Measurements from ENCODE around the gene BOD1L1. TPM values are rescaled to one million over a fixed set of nuclear protein-coding genes. Genes with fewer than 3 reads are reported as not detected.

Gene BOD1L1
- total RNA-seq, 1 donor: 27.5 TPM

DNA sequence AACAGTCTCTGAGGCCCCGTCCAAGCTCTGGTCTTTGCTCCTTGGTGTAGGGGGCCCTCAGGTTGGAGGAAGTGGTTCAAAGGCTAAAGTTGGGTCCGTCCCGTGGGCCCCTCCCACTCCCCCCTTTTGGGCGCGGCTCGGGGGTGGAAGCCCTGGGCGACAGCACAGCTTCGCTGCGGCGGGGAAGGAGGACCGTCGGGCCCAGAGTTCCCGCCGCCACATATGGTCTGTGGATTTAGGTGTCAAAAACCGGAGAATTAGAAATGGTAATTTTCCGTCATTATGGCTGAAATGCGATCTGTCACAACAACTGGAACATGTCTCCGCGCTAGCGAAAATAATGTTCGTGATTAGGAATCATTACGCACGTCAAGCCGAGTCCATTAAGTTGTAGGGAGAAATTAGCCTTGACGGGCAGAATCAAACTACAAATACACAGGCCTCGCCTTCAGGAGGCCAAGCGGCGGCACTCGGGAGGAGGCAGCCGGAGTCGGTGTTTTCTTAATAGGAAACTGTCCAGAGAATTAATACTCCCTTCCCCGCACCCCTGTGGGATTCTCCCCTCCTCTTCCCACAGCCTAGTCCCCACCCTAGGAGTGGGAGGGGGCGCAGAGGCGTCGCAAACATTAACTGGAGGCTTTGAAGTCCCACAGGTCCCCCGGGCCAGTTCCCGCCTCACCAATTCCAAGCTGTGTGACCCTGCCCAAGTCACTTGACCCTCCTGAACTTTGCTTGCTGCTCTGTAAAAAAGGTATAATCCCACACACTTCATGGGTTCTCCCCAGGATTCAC lies 98.2 kb downstream of the BOD1L1 start:
- H3K27ac ChIP-seq (ENCODE audit: low read depth, low read length): no peak overlapping the region
- H4K20me1 ChIP-seq (ENCODE audit: insufficient read depth, low read length): no peaks in the 10 kb centered on the region
- H3K79me2 ChIP-seq (ENCODE audit: insufficient read depth, low read length): no peaks in the 10 kb centered on the region
- no peaks in the 10 kb centered on the region for H3K4me1 ChIP-seq (ENCODE audit: insufficient read depth, low read length)
- no peak overlapping the region for H3K4me3 ChIP-seq (ENCODE audit: insufficient read depth, low read length)
- TF ChIP-seq, protein P1, sequence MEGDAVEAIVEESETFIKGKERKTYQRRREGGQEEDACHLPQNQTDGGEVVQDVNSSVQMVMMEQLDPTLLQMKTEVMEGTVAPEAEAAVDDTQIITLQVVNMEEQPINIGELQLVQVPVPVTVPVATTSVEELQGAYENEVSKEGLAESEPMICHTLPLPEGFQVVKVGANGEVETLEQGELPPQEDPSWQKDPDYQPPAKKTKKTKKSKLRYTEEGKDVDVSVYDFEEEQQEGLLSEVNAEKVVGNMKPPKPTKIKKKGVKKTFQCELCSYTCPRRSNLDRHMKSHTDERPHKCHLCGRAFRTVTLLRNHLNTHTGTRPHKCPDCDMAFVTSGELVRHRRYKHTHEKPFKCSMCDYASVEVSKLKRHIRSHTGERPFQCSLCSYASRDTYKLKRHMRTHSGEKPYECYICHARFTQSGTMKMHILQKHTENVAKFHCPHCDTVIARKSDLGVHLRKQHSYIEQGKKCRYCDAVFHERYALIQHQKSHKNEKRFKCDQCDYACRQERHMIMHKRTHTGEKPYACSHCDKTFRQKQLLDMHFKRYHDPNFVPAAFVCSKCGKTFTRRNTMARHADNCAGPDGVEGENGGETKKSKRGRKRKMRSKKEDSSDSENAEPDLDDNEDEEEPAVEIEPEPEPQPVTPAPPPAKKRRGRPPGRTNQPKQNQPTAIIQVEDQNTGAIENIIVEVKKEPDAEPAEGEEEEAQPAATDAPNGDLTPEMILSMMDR (IDR thresholded peaks at IDR 0.05; ENCODE audit: extremely low read depth, low read depth, low read length): no peak
- H2AFZ ChIP-seq (ENCODE audit: low read length): no peak overlapping the region
- H3K36me3 ChIP-seq (ENCODE audit: insufficient read depth, low read length): no peaks in the 10 kb centered on the region
- no peak overlapping the region for H3K4me2 ChIP-seq (ENCODE audit: insufficient read depth, low read length)
- peaks cover 4% of the 10 kb centered on the region for H3K9me3 ChIP-seq (ENCODE audit: low read depth, low read length)
- H3K27me3 ChIP-seq (ENCODE audit: insufficient read depth, low read length): peaks cover 49% of the 10 kb centered on the region
- DNase-seq (ENCODE audit: insufficient read length, low spot score, missing footprints): no peak

- H3K4me3 ChIP-seq (ENCODE audit: insufficient read depth, low read length): no peak overlapping the region
- H3K9me3 ChIP-seq (ENCODE audit: low read depth, low read length): peaks cover 9% of the 10 kb centered on the region
- no peak overlapping the region for H2AFZ ChIP-seq (ENCODE audit: low read length)
- no peak overlapping the region for H3K27ac ChIP-seq (ENCODE audit: low read depth, low read length)
- DNase-seq (ENCODE audit: insufficient read length, low spot score, missing footprints): peak; percentile 72
- no peaks in the 10 kb centered on the region for H3K79me2 ChIP-seq (ENCODE audit: insufficient read depth, low read length)
- TF ChIP-seq, protein P1 (IDR thresholded peaks at IDR 0.05; ENCODE audit: extremely low read depth, low read depth, low read length): no peak
- H3K36me3 ChIP-seq (ENCODE audit: insufficient read depth, low read length): no peaks in the 10 kb centered on the region
- peaks cover 54% of the 10 kb centered on the region for H3K27me3 ChIP-seq (ENCODE audit: insufficient read depth, low read length)
- H4K20me1 ChIP-seq (ENCODE audit: insufficient read depth, low read length): no peaks in the 10 kb centered on the region
- no peak overlapping the region for H3K4me2 ChIP-seq (ENCODE audit: insufficient read depth, low read length)
- H3K4me1 ChIP-seq (ENCODE audit: insufficient read depth, low read length): no peaks in the 10 kb centered on the region
These were observed 98.8 kb downstream of the BOD1L1 start for GRCh38 chr4:13528821-13529127.

DNA sequence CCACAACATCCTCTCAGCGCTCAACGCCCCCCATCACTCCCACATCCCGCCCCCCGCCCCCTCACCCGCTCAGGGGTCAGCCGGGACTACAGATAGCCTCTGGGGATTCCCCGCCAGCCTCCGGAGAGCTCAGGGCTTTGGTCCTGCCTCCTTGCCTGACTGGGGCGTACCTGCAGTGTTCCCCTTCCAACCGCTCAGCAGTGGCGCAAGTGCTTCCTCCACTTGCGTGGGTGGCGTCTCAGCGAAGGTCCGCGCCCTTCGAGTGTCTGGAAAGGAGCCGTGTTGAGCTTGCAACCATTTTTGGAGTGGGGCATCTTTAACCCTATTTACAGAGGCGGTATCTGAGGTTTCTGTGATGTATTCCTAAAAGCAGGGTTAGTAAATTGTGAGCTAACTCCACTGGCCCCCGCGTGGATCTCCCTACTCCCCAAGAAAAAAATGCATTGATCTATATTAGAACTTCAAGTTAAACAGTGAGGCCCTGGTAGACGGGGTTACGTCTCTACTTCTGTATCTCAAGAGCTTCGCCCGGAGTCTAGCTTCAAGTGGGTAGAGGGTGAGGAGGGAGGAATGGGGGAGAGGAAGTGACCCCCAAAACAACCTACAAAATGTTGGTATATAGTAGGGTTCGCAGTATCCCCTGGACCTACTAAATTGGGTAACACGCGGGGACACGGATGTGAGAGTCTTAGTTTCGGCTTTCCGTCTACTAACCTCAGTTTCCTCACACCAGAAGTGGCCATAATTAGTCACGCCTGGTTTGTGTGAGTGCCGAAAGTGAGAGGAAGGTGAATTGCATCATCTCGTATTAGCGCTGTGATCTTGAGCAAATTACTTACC lies 99.3 kb downstream of the BOD1L1 start:
- H3K27ac ChIP-seq (ENCODE audit: low read depth, low read length): no peak overlapping the region
- peak overlapping the region; percentile 21 for H3K4me2 ChIP-seq (ENCODE audit: insufficient read depth, low read length)
- no peak overlapping the region for H2AFZ ChIP-seq (ENCODE audit: low read length)
- peaks cover 9% of the 10 kb centered on the region for H3K9me3 ChIP-seq (ENCODE audit: low read depth, low read length)
- no peaks in the 10 kb centered on the region for H3K36me3 ChIP-seq (ENCODE audit: insufficient read depth, low read length)
- H3K27me3 ChIP-seq (ENCODE audit: insufficient read depth, low read length): peaks cover 55% of the 10 kb centered on the region
- no peak overlapping the region for H3K4me3 ChIP-seq (ENCODE audit: insufficient read depth, low read length)
- no peaks in the 10 kb centered on the region for H4K20me1 ChIP-seq (ENCODE audit: insufficient read depth, low read length)
- peak; percentile 80 for DNase-seq (ENCODE audit: insufficient read length, low spot score, missing footprints)
- TF ChIP-seq, protein P1 (IDR thresholded peaks at IDR 0.05; ENCODE audit: extremely low read depth, low read depth, low read length): no peak
- no peaks in the 10 kb centered on the region for H3K79me2 ChIP-seq (ENCODE audit: insufficient read depth, low read length)
- H3K4me1 ChIP-seq (ENCODE audit: insufficient read depth, low read length): no peaks in the 10 kb centered on the region
